Renal cortical epithelial cell (primary cell): ENCODE data around the gene PCAT7. TPM values are rescaled to one million over a fixed set of nuclear protein-coding genes. Genes with fewer than 3 reads are reported as not detected.
"Not testable (repeated sequence)": the region's sequence is repeated elsewhere in the genome, so short reads cannot be mapped to it uniquely, and the experiment has no call there.

Experiments used
- DNase-seq: peaks from one replicate; pipeline ENCODE4 v3.0.0-alpha.2; 2011; ENCODE audit warnings: low read depth
- total RNA-seq: library from RNA; depleted of rRNA; stranded (reverse); fragments of >200 nt; gene quantifications from 2 replicates; pipeline ENCODE4 v1.2.3, GENCODE V29; 2014

Gene PCAT7
- total RNA-seq, 1 donor from 2014 or later = 0.30 TPM

- no peak for DNase-seq
Measured at GRCh38 chr9:94563548-94563947, 8.7 kb downstream of the PCAT7 start.

DNA sequence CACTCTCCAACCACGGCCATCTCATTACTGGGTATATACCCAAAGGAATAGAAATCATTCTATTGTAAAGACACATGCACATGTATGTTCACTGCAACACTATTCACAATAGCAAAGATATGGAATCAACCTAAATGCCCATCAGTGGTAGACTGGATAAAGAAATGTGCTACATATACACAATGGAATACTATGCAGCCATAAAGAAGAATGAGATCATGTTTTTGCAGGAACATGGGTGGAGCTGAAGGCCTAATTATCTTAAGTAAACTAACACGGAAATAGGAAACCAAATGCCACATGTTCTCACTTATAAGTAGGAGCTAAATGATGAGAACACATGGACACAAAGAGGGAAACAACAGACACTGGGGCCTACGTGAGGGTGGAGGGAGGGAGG, 9.4 kb downstream of the PCAT7 start:
- DNase-seq = not testable (repeated sequence)

- no peak for DNase-seq
Measured at GRCh38 chr9:94566550-94566949, 11.7 kb downstream of the PCAT7 start.

DNA sequence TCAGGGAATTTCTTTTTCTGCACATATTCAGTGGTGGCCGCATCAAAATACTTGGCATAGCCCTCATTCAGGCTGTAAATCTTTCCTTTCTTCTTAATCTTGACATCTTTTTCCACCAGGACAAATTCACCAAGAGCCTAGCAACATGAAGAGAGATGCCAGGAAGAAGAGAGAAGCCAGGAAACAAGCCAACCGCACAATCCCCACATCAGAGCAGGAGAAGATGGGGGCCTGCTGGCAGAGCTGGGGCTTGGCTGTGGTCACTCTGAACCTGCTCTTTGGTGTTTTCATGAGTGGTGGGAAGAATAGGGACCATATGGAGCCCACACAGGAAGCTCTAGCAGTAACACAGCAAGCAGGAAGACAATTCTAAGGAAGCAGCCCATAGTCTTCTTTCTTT, 12.4 kb downstream of the PCAT7 start:
- DNase-seq = no peak

DNA sequence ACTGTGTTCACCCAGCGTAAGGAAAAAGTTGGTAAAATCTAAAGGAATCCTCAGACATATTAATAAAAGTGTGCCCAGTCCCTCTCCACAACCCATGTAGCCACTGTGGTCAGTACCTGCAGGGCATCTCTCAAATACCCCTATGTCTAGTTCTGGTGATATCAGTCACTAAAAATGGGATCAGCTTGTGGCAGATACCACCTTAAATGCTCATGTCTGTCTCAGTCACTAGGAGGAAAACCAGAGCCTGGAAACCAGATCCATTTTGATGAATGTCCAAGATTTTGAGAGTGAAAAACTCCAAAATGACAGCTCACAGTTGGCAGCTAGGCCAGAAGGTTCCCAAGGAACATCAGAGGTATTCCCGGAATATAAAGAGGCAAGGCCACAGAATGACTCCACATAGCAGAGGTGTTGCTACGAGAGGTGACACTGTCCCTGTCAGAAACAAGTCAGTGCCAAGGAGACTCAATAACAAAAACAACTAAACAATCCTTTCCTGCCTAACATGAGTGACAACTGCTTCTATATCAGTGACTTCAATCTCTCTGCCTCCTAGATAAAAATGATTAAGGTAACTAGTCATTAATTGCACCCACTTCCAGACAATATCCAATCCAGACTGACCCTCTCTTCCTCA, 13.5 kb downstream of the PCAT7 start:
- DNase-seq = no peak

GRCh38 chr9:94568972-94569712, 14.3 kb downstream of the PCAT7 start:
- no peak for DNase-seq

GRCh38 chr9:94576131-94576530, 21.2 kb downstream of the PCAT7 start:
- no peak for DNase-seq

DNA sequence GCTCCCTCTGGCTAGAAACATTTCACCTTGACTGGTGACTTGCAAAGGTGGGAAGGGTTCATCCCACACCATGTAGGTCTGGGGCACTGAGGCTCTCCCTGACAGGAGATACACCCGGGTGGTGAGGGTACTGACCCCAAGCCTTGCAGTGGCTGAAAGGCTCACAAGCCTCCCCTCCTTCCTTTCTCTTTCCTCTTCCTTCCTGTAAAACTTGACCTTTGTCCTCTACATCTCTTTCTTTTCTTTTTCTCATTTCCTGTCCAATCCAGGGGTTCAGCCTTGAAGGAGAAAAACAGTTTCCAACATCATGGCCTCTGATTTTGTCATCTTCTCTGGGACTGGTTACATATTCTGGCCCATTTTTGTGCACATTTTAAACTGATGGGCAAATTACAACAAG, 22.2 kb downstream of the PCAT7 start:
- no peak for DNase-seq

DNA sequence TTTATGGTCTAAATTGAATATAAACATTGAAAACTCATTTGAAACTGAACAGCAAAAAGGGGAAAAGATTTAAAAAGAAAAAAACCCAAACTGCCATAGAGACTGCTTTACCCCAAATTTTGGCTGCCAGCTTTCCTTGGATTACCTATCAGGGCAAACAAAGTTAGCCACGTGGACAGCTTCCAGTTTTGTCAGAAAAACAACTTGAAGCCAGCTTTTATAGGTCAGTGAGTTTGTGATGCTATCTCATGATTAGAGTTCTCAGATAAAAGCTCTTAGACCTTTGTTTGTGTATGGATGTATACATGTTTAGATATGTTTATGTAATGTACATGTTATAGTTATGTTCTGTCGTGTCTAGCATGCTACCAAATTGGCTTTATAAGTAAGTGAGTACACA, 22.7 kb downstream of the PCAT7 start:
- DNase-seq = no peak

- DNase-seq = no peak
Measured at GRCh38 chr9:94581728-94582127, 26.8 kb downstream of the PCAT7 start.

- DNase-seq = no peak
Measured at GRCh38 chr9:94584555-94584954, 29.7 kb downstream of the PCAT7 start.

- peak; percentile 8 for DNase-seq
Measured at GRCh38 chr9:94586316-94586715, 31.4 kb downstream of the PCAT7 start.

DNA sequence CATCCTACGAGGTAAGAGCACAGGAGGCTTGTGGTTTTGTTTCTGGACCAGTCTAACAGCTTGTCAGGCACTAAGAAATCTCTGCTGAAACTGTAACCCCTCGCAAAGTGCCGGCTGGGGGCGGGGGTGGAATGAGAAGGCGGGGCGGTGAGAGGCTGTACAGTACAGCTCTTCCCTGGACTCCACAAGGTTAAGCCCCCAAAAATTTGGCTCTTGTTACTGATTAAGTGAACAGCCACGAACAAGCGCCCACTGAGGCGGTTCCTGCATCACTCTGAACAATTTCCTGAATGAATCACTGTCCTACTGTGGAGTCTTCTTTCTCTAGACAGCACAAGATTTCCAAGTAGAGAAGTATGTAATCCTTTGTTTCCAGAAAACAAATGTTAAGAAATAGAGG, 31.9 kb downstream of the PCAT7 start:
- DNase-seq = peak; percentile 40

GRCh38 chr9:94588681-94589080, 33.8 kb downstream of the PCAT7 start:
- no peak for DNase-seq

DNA sequence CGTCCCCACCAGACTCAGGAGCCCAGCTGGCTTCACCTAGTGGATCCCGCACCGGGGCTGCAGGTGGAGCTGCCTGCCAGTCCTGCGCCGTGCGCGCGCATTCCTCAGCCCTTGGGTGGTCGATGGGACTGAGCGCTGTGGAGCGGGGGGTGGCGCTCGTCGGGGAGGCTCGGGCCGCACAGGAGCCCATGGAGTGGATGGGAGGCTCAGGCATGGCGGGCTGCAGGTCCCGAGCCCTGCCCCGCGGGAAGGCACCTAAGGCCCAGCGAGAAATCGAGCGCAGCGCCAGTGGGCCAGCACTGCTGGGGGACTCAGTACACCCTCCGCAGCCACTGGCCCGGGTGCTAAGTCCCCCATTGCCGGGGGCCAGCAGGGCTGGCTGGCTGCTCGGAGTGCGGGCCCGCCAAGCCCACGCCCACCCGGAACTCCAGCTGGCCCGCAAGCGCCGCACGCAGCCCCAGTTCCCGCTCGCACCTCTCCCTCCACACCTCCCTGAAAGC, 36.2 kb downstream of the PCAT7 start:
- not testable (repeated sequence) for DNase-seq

- DNase-seq = no peak
Measured at GRCh38 chr9:94591876-94592275, 37.0 kb downstream of the PCAT7 start.

- DNase-seq = not testable (repeated sequence)
Measured at GRCh38 chr9:94592683-94593082, 37.8 kb downstream of the PCAT7 start.

DNA sequence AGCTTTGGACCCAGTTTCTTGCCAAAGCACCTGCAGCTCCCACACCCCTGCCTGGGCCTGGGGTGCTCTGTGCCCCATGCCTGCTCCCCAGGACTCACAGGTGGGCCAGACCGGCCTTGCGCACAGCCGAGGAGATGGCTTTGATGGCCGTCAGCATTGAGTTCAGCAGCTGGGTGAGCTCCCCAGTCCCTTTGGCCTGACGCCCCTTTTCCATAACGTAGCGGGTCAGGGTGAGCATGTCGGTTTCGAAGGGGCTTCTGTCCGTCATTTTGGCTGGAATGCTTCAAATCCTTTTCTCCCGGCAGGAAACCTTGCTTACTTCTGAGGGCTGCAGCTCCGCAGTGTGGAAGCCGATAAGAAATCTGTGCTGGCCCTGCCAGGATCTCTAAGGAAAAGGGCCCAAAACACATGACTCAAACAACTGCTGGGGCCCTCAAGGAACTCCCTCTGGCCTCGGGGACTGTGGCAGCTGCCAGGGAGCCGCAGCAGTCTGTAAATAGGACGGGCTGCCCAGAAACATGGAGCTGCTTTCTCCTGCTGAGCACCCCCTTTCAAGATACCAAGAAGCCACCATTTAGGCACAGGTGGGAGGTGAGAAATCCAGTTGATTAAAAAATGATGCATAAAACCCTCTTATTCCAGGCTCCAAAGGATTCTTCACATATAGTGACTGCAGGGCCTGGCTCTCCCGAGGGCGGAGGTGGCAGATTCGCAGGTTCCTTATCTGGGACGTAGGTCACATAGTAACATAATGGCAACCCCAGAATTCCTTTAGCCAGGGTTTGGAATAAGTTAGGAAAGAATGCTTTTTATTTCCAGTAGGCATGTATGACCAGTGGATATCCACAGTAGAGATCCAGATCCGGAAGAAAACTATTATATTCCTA, 38.8 kb downstream of the PCAT7 start, which contains the start of gene FBP2:
Gene FBP2, minus strand, starts transcription at position 366 of the 887 bp plus-strand sequence. Its CDS starts 98 bp downstream, at position 268.
- DNase-seq = no peak

DNA sequence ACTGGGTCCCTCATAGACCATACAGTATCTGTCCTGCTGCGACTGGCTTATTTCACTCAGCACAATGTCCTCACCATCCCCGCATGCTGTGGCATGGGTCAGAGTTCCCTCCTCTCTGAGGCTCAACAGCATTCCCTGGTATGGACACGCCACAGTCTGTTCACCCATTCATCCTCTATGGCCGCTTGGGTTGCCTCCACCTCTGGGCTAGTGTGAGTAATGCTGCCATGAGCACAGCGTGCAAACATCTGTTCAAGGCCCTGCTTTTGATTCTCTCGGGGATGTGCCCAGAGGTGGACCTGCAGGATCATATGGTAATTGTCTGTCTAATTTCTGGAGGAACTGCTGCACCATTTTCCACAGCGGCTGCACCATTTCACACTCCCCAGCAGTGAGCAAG, 44.2 kb downstream of the PCAT7 start:
- no peak for DNase-seq

DNA sequence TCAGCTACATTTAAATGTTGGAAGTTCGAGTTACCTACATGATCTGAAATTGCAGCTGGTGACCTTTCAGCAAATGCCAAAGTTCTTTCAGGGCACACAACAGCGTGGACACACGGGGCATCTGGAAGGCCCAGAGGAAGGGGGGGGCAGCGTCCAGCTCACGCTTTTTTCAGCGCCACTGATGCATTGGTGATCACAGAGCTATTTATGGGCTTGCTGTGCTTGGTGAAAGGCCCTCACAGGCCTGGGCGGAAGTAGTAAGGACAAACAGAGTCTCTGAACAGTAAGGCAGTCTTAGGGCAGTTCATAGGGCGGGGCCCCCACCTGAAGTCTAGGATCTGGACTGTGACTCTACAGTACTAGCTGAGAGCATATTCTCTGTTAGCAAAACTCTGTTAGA, 45.4 kb downstream of the PCAT7 start:
- no peak for DNase-seq

- no peak for DNase-seq
Measured at GRCh38 chr9:94600715-94601114, 45.8 kb downstream of the PCAT7 start.

DNA sequence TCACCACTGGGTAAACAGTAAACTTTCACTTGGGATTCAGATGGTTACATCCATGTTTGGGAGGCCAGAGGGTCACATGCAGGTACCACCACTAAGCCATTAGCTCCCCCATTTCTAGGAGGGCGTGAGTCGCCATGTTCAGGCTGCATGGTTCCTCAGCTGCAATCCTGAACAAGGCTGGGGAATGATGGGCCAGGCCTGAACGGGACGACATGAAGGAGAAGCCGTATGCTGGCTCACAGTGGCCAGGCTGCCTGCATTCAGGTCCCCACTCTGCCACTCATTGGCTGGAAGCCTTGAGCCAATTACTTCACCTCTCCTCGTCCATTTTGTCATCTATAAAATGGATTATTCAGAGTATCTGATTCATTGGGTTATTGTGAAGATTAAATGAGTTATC, 47.8 kb downstream of the PCAT7 start:
- no peak for DNase-seq
